D721Med (cell line): Measurements from ENCODE around the gene COX17.

Experiments
- DNase-seq: peaks from one replicate; pipeline ENCODE4 v3.0.0; 2011; ENCODE audit warnings: low spot score; ENCODE audit not compliant: insufficient read length
- FAIRE-seq: peaks from 2 replicates; lab custom pipeline; 2011; peaks lifted over from hg19 to GRCh38; lab: Jason Lieb, UNC
- CTCF ChIP-seq: IDR thresholded peaks from 2 replicates; pipeline ENCODE4 v1.5.1; 2012; ENCODE audit warnings: mild to moderate bottlenecking, control low read depth; ENCODE audit not compliant: insufficient read depth; ENCODE audit errors: missing control alignments

The COX17 gene

GRCh38 chr3:119675188-119675874 is 1.9 kb downstream of the COX17 start:
- FAIRE-seq (no peak), DNase-seq (no peak)
- TF ChIP-seq CTCF: no peak

- no peak for TF ChIP-seq CTCF
- DNase-seq (no peak), FAIRE-seq (no peak)
These were observed 3.3 kb downstream of the COX17 start for GRCh38 chr3:119673875-119674274.

- no peak for TF ChIP-seq CTCF
- no peak for FAIRE-seq
These were observed 4.4 kb downstream of the COX17 start for GRCh38 chr3:119672776-119673175.

GRCh38 chr3:119669906-119670570 is 7.2 kb downstream of the COX17 start:
- DNase-seq: no peak
- no peak for FAIRE-seq
- no peak for TF ChIP-seq CTCF

More at GRCh38 chr3:119672776-119673175, 4.4 kb downstream of the COX17 start:
- no peak for DNase-seq

- DNase-seq: no peak
- FAIRE-seq: no peak
- no peak for TF ChIP-seq CTCF
These were observed 11.1 kb downstream of the COX17 start for GRCh38 chr3:119665954-119666559.

- no peak for FAIRE-seq
- DNase-seq: no peak
- TF ChIP-seq CTCF: no peak
These were observed 12.3 kb downstream of the COX17 start for GRCh38 chr3:119664850-119665379.
